Right kidney (tissue), 1 donor: ENCODE results near the gene SAE1.

Source experiments
- DNase-seq: peaks from one replicate; pipeline ENCODE4 v3.0.0-alpha.2; 2016

The SAE1 gene

DNA sequence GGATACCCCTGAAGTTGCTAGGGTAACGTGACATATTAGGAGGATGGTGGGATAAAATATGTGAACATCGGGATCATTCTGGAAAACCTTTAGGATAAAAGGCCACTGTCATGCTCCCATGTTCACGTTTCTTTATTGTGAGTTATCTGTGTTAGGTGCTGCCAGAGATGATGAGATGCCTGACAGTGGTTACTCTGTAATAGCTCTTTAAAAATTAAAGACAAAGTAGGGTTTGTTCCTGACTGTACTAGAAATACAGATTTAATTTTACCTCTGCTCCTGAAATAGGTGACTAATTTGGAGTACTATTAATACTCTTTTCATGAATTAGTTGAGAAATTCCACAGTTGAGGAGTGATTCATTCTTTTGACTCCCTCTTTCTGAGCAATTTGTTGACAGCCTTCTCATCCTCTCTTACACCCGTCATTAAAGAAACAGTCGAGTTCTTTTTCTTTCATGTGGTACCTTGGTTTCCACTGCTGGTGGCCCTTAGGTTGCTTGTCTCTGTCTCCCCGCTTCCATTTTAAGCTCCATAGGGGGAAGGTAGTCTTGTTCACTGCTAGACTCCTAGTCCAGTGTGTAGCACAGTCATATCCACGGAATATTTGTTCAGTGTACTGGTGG, 28.4 kb downstream of the SAE1 start:
- DNase-seq, result no peak

DNA sequence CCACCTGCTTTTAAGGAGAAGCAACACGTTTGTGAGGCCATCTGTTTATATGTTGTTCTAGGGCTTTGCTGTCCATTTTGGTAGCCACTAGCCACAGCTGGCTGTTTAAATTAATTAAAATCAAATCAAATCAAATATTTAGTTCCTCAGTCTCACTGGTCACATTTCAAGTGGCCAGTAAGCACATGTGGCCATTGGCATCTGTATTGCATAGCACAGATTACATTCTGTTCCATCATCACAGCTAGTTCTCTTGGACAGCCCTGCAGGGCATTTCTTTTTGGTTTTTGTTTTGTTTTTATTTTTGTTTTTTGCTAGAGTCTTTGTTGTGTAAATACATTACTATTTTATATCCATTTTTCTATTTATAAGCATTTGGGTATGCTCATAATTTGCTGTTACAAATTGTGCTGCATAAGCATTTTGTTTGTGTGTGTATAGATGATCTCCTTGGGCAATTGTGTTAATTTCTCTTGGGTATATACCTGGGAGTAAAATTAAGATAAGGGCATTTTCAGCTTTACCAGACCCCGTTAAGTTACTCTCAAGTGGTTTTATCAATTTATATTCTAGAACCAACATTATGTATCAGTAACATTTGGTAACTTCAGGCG, 31.3 kb downstream of the SAE1 start:
- no peak for DNase-seq

GRCh38 chr19:47168065-47168464, 37.4 kb downstream of the SAE1 start:
- no peak for DNase-seq

GRCh38 chr19:47172666-47173455, 42.2 kb downstream of the SAE1 start:
- no peak for DNase-seq

DNA sequence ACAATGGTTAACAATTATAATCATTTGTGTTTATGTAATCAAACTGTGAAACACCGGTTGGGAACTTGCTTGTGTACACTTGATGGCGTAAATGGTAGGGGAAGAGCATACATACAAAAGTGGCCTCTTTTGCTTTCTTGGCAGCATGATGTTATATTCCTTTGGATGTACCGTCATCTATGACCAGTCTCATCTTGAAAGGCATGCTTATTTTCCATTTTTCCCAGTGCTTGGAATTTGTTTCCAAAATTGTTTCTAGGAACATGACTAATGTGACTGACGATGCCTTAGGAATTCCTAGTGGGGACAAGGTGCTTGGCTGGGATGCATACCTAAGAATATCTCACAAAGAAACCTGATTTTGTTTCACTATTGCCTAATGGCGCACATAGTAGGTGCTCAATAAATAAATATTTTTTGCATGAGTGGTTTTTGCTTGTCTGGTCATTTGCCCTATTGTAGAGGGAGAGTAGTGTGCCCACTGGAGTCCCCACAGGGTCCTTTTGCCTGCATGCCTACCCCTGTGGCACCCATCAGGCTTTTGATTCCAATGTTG, 45.5 kb downstream of the SAE1 start:
- DNase-seq, result no peak

GRCh38 chr19:47176627-47177090, 46.0 kb downstream of the SAE1 start:
- no peak for DNase-seq

DNA sequence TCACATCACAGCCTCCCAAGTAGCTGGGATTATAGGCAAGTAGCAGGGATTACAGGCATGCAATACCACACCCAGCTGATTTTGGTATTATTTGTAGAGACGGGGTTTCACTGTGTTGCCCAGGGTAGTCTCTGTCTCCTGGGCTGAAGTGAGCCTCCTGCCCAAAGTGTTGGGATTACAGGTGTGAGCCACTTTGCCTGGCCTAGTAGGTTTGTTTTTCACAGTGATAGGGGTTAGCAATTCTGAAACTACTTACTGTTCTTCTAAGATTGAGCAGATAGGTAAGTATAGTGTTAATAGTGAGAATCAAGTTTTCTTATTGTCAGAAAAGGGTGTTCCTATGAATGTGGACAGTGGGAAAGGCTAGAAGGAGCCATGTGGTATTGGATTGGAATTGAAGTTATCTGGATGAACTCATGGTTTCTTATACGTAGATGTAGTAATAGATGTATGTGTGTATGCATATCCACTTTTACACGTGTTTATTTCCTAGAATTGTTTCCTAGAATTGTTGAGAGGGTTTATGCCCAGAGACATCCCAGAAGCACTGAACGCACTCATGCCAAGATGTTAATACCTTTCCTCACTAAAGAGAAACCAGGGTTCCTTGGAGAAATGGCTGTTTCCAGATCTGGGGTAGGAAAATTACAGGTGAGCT, 49.1 kb downstream of the SAE1 start:
- DNase-seq, result no peak

DNA sequence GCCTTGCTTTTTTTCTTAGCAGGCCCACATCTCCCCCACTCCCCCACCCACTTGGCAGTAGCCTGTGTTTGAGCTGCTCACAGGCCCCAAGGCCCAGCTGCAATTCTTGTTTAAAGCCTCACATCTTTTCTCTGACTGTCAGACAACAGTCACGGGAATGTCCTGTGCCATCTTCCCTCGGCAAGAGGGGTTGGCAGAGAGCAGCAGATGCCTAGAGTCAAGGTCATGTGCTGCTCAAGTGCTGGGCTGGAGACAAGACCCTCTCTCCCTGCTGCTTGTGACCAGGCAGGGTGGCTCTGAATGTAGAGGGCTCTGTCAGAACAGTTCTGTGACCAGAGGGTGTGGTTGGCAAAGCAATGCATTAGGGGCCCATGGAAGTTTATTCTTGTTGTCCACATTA, 53.0 kb downstream of the SAE1 start:
- DNase-seq, result no peak

- DNase-seq, result no peak
Measured at GRCh38 chr19:47186446-47187334, 56.1 kb downstream of the SAE1 start.

GRCh38 chr19:47187335-47187655, 56.7 kb downstream of the SAE1 start:
- DNase-seq, result no peak

DNA sequence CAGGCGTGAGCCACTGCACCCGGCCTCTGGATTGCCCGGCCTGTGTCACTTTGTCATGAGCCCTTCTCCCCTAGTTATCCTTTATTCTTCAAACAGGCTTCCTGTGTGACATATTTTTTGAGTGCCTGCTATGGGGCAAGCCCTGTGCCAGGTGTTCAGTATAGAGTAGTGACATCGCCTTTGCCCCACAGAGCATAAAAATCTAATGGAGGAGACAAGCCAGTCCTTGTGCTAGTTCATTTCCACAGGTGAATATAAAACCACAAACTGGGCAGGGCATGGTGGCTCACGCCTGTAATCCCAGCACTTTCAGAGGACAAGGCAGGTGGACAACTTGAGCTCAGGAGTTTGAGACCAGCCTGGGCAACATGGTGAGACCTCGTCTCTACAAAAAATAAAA, 57.2 kb downstream of the SAE1 start:
- no peak for DNase-seq

DNA sequence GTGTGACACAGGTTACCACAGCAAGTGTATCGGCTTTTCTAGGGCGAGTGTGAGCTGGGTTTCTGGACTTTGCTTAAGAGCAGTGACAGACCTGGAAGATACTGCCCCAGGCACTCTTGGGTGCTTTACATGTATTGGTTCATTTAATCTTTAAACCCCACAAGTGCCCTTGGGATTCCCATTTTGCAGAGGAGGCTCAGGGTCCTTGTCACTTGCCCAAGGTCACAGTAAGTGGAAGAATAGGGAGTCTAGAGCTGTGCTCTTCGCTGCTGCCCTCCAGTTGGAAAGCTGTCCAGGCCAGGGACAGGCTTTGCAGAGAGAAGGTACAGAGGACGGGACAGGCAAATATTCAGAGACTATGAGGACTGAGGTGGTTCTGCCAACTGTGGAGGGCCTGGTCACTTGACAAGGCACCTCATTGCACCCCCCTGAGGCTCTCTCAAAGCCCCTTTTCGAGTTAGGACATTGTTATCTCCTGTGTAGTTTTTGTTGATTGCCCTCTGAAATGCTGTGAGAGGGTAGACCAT, 57.9 kb downstream of the SAE1 start:
- DNase-seq, result no peak

GRCh38 chr19:47190167-47190727, 59.6 kb downstream of the SAE1 start:
- peak; percentile 73 for DNase-seq

DNA sequence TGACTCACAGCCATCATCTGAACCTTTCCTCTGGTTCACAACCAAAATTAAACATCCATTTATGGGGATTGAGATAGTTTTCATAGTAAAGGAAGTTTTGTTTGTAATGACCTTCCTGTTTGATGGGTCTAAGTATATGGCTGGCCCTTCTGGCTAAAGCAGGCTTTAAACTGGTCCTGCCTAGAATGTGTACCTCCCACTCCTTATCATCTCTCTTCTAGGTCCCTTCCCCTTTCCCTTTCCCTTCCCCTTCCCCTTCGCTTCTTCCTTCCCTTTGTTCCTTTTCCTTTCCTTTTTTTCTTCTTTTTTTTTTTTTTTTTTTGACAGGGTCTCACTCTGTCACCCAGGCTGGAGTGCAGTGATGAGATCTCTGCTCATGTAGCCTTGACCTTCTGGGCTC, 64.8 kb downstream of the SAE1 start:
- no peak for DNase-seq

GRCh38 chr19:47197141-47197540, 66.5 kb downstream of the SAE1 start:
- DNase-seq, result no peak

GRCh38 chr19:47200530-47200929, 69.9 kb downstream of the SAE1 start:
- no peak for DNase-seq

GRCh38 chr19:47203254-47203653, 72.6 kb downstream of the SAE1 start:
- no peak for DNase-seq

GRCh38 chr19:47209319-47210179, 78.9 kb downstream of the SAE1 start:
- DNase-seq, result no peak

DNA sequence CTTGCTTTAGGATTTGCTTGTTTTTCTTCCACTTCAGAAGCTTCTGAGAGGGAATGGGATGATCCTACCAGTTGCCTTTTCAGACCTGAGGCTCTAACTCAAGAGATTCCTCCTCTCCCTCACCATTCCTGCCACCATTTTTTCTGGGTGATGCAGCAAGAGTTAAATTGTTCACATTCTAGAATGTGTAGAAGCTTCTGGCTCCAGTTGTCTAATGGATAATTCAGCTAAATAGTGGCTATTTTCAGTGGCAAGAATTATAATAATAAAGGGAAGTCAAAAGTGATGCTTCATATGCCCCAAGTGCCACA, 79.5 kb downstream of the SAE1 start:
- DNase-seq, result no peak

GRCh38 chr19:47210689-47211316, 80.2 kb downstream of the SAE1 start:
- peak; percentile 44 for DNase-seq
